NOMO-1 treated with DMSO at 0.1 percent for 48 hours (cell line): ENCODE measurements around the gene USB1.

ENCODE experiments used
- DNase-seq: peaks from one replicate; lab custom pipeline; 2025; ENCODE audit not compliant: unreplicated experiment; lab: John Stamatoyannopoulos, UW

Gene USB1

DNA sequence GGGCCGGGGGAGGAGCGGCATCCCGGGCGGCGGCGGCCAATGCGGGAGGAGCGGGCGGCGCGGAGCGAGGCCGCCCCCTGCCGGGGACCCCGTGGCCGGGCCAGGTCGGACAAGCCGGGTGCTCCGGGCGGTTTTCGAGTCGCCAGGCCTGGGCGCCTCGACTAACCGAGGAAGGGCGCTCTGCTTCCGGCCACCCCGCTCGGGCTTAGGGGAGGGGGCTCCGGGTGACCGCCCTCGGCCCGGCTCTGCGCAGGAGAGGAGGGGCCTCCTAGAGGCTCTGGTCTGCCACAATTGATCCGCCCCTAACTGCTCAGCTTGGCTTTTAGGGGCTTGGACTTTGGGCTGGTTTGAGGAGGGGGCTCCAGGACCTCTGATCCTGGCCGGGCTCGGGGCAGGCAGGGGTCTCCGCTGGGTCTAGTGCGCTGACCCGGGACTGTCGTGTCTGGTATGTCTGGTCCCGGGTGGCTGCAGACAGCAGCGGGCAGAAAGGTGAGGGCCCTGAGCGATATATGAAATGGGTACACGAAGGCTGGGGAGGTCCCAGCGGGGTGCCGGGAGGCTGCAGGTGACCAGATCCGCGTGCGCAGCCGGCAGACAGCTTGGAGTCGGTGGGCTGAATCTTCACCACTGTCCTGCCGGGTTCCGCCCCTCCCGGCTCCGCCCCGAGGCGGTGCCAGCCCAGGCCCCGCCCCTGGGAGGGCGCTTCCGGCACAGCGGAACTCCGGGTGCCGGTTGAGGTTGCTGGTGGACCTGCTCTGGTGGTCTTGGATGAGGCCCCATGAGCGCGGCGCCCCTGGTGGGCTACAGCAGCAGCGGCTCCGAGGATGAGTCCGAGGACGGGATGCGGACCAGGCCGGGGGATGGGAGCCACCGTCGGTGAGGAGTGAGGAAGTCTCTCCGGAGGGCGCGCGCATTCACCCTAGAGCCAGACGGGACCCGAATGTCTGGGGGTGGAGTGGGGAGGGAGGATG is at the start of gene USB1:
TSS of gene USB1 (plus strand) at position 702 of the 971 bp plus-strand sequence. CDS start at position 779, 77 bp downstream.
- DNase-seq: peak; percentile 73

GRCh38 chr16:57952909-57953308 is 48.3 kb upstream of the USB1 start:
- DNase-seq: no peak

- no peak for DNase-seq
Observed at GRCh38 chr16:57953857-57954256, 47.4 kb upstream of the USB1 start.

DNA sequence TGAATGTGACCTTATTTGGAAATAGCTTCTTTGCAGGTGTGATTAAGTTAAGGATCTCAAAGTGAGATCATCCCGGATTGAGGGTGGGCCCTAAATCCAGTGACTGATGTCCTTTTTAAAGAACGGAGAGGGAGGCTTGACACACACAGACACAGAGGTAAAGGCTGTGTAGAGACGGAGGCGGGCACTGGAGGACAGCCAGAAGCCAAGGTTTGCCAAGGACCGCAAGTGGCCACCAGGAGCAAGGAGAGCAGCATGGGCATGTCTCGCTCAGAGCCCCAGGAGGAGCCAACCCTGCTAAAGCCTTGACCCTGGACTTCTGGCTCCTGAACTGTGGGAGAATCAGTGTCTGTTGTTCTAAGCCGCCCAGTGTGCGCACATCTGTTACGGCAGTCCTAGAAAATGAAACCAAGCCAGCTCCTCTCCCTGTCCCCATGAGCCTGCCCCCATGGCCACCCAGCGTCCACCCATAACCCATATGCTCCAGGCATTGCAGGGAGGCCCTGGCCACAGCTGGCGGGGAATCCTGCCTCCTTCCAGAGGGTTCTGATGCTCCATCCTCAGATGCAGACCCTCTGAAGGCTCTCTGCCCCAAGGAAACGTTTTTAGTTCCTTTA is 45.5 kb upstream of the USB1 start:
- no peak for DNase-seq

DNA sequence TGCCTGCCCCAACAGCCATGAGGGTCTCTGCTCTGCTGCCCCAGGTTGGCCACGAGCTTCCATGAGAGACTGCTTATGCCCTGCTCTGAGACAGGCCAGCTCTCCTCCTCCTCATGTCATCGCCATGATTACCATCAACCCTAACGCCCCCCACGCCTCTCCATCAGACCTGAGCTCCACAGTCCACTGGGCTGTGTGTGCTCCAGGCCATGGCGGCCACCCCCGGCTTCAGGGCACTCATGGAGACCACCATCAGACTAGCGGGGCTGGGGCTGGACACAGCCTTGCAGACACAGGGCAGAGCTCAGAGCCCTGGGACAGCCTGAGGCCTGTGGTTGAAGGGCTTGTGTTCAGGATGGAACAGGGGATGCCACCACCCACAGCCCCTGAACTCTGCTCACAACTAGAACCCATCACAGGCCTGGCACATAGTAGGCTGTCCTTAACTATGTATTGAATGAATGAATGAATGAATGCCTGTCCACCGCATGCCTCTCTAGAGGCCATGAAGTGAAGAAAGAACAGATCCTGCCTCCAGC is 44.9 kb upstream of the USB1 start:
- DNase-seq: no peak

DNA sequence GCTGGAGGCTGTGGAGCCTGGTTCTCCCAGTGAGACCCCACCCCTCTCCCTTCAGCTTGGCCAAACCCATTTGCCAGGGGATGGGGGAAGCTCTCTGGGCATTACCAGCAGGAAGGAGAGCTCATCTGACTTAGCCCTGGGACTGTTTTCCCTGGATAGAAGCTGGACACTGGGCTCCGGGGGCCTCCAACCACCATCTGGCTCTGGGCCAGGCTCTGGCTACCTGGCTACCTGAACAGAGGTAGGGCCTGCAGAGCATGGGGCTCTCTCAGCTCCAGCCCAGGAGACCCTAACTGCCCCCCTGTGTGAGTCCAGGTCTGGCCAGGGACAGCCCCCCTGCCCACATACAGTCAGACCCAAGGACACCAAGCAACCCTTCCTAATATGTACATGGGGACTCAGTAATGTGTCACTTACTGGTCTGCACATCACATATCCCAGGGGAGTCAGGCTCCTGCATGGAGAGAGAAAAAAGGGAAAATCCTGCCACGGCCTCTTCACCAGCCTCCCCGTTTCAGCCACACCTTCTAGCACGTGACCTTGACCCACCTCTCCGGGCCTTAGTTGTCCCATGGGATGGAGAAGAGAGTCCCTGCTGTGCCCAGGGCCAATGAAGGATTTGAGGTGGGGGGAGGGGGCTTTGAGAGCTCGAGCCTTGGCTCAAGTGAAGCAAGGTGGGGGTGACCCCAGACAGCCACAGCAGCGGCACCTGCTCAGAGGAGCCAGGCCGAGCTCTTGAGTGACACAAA is 44.1 kb upstream of the USB1 start:
- DNase-seq: no peak

DNA sequence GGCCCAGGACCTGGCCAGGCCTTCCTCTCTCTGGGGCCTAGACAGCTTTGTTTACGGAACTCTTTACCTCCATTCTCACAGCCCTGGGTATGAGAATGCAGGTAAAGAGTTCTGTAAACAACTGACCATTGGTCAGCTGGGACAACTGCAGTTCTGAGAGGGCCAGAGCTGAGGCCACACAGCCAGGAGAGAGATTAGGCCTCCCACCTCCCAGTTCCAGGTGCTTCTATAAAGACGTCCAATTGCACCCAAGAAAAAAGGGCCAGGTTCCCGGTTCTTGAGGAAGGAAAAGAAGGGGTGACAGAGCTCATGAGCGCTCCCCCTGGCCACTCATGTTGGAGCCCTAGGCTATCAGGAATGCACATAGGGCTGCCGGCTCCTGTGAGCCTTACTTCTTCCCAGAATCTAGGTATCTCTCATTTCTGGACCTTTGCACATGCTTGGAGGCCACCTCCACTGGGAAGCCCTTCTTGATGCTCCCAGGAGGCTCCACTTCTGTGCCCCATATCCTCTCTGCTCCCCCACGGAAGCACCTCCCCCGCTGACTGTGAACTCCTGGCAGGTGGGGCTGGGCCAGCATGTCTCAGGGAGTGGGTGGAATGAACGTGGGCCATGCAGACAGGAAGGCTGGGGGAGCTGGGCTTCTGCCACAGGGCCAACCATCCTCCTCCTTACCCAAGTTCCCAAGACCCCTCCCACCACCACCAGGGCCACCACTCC is 43.4 kb upstream of the USB1 start:
- DNase-seq: no peak

DNA sequence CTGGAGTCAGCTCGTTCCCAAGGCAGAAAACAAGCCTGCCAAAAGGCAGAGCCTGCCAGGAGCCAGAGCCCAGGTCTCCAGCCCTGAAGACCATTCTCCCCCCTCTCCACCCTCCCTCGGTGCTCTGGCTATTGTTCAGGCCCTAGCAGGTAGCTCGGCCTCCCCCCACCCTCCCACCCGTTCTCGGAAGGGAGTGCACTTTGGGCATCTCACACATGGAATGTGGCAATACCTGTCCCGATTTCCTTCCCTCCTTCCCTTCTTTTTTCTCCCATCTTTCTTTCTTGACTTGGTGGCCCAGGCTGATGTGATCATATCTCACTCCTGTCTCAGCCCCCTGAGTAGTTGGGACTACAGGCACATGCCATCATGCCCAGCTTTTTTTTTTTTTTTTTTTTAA is 42.7 kb upstream of the USB1 start:
- DNase-seq: no peak

DNA sequence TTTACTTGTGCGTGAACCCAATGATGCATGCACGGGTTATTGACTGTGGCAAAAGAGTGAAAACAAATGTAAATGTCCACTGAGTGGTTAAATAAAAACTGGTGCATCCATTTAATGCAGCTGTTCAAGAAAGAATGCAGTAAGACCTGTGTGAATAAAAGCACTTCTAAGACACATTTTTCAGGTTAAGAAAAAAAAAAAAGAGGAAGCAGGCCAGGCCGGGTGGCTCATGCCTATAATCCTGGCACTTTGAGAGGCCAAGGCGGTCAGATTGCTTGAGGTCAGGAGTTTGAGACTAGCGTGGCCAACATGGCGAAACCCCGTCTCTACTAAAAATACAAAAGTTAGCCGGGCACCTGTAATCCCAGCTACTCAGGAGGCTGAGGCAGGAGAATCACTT is 42.1 kb upstream of the USB1 start:
- DNase-seq: peak; percentile 41

DNA sequence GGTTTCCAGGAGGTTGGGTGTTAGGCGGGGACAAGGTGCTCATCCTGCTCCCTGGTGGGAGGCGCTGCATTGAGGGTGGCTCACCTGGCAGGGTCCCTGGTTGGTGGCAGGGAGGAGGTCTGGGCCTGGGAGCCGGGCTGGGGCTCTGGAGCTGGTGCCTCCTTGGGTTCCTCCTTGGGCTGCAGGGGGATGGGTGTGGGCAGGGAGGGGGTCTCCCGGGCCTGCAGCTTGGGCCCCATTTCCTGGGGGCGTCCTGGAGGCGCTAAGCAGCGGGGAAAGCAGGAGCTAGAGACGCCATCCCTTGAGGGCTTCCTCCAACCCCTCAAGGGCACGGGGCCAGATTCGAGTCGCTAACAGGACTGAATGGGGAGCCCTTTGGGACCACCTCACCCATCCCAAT is 41.4 kb upstream of the USB1 start:
- no peak for DNase-seq

- DNase-seq: no peak
Observed at GRCh38 chr16:57960310-57960709, 40.9 kb upstream of the USB1 start.

GRCh38 chr16:57960826-57961472 is 40.3 kb upstream of the USB1 start:
- DNase-seq: no peak

DNA sequence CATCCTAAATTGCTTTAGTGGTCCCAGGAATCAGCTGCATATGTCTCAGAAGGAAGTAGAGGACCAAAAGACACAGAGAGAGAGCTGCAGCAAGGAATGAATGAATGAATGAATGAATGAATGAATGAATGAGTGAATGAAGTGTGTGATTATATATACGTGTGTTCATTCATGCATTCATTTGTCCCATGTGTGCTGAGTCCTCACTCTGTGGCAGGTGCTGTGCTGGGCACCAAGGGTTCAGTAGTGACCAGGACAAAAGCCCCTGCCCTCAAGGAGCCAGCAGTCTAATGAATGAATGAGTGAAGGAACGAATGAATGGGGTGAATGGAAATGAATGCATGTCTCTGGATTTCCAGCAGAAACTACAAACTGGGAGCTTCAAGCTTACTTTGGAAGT is 39.7 kb upstream of the USB1 start:
- DNase-seq: no peak

DNA sequence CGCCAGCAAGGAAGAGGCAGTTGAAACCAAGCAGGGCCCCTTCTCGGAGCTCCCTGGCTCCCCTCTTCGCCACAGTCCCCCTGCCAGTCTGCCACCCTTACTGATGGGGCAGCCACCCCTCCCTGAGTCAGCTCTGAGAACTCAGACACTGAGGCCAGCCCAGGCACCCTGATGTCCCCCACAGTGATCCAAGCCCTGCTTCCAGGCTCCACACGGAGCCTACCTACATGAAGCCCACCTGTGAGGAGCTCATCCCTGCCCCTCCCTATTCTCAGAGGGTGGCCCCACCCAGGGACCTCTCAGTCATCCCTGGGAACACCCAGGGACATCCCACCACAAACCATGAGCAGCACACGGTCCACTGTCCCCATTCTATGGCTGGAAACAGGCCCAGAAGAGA is 39.2 kb upstream of the USB1 start:
- no peak for DNase-seq

- no peak for DNase-seq
Observed at GRCh38 chr16:57962756-57963155, 38.5 kb upstream of the USB1 start.

DNA sequence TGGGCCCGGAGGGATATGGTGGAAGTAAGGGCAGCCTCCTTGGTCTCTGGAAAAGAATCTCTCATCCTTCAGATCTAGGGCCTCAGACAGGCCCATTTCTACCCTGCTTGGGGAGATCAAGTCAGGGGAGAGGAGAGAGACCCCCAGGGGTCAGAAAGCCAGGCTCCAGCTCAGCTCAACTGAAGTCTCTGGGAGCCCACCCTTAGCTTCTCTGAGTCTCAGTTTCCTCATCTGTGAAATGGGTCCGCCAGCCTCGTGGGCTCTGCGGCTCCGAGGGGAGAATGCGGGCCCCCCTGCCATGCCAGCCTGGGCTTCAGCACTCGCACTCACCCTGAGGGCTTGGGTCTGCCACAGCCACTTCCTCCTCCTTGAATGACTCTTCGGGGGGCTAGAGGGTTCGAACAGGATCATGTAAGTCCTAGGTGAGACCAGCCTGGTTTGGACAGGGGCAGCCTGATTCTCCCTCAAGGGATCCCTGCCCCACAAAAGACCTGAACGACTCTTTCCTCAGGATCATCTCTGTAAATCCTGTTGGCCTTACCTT is 37.0 kb upstream of the USB1 start:
- DNase-seq: no peak

GRCh38 chr16:57966204-57966771 is 34.9 kb upstream of the USB1 start:
- DNase-seq: no peak

DNA sequence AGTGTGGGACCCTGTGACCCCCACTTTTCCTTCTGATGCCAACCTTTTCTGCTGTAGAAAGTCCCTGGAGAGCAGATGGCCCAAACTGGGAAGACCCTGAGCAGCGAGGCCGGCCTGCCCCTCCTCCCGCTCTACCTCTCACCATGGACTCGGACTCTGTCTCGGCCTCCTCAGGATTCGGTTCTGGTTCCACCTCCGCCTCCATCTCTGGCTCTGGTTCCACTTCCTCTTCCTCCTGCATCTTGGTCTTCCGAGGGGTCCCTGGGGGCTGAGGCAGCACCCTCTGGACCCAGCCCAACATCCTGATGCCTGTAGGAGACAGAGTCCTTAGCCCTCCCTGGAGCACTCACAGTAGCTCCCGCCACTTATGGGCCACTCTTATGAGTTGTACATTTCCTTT is 34.2 kb upstream of the USB1 start:
- no peak for DNase-seq

GRCh38 chr16:57967916-57968315 is 33.3 kb upstream of the USB1 start:
- DNase-seq: no peak
